Sigmoid colon (tissue), 7 donors: Measurements from ENCODE around the gene IRF6. TPM values are rescaled to one million over a fixed set of nuclear protein-coding genes. Genes with fewer than 3 reads are reported as not detected.

Experiments
- DNase-seq: peaks from one replicate; pipeline ENCODE4 v3.0.0-alpha.2; 2019
- H3K27ac ChIP-seq, 4 donors: fragments of 200-600 bp; sonication (generic); one replicate each; pipeline ENCODE4 v1.5.1; 2016 to 2019; ENCODE audit warnings: mild to moderate bottlenecking in 1 of 4
- H3K27me3 ChIP-seq, 3 donors: fragments of 200-600 bp; sonication (generic); one replicate each; pipeline ENCODE4 v1.5.1; 2019; ENCODE audit warnings: mild to moderate bottlenecking in 1 of 3
- H3K36me3 ChIP-seq, 4 donors: fragments of 200-600 bp; sonication (generic); one replicate each; pipeline ENCODE4 v1.5.1; 2016 to 2019
- H3K4me1 ChIP-seq, 4 donors: fragments of 200-600 bp; sonication (generic); one replicate each; pipeline ENCODE4 v1.5.1; 2017 to 2019
- H3K4me3 ChIP-seq, 4 donors: fragments of 200-600 bp; sonication (generic); one replicate each; pipeline ENCODE4 v1.5.1; 2017 to 2019; ENCODE audit warnings: mild to moderate bottlenecking in 2 of 4, moderate library complexity in 1 of 4
- H3K9me3 ChIP-seq, 4 donors: fragments of 200-600 bp in 3 of 4; sonication (generic) in 3 of 4; one replicate each; pipeline versions ENCODE4 v1.5.1 to v1.6.1; 2013 to 2019
- CTCF ChIP-seq, 4 experiments: fragments of 450-650 bp in 3 of 4; fragments of 200-600 bp in 1 of 4; IDR thresholded peaks; one replicate each; pipeline ENCODE4 v1.5.1; 2016 to 2019; ENCODE audit warnings: antibody characterized with exemption in 4 of 4, mild to moderate bottlenecking in 3 of 4, moderate library complexity in 2 of 4
- EP300 ChIP-seq, 4 donors: sonication (generic); formaldehyde crosslinking; IDR thresholded peaks; one replicate each; pipeline ENCODE4 v1.6.1; 2017; ENCODE audit warnings: antibody characterized with exemption in 4 of 4
- POLR2A ChIP-seq, 2 donors: fragments of 450-650 bp; IDR thresholded peaks; one replicate each; pipeline ENCODE4 v1.6.1; 2016; ENCODE audit warnings: antibody characterized with exemption in 2 of 2, mild to moderate bottlenecking in 2 of 2, moderate library complexity in 2 of 2
- POLR2AphosphoS5 ChIP-seq, 4 donors: sonication (generic); formaldehyde crosslinking; IDR thresholded peaks; one replicate each; pipeline ENCODE4 v1.6.1; 2017; ENCODE audit warnings: antibody characterized with exemption in 4 of 4
- WGBS, 2 donors: extraction: QIAGEN DNeasy Blood & Tissue Kit; methylation state at CpG; one replicate each; pipeline ENCODE4 v1.1.7; 2013; 5-methylcytosine and 5-hydroxymethylcytosine counted together
- intact Hi-C: fragments of 100-400 bp; cut with DNase I; formaldehyde crosslinking; loops from one replicate; pipeline ENCODE4 v1.15.1; 2023
- polyA plus RNA-seq, 3 donors: library from polyadenylated mRNA; stranded (reverse); fragments of 200-250 nt; gene quantifications; one replicate each; pipeline ENCODE4 v1.2.3, GENCODE V29; 2013
- total RNA-seq, 4 donors: library from RNA; depleted of rRNA; stranded (reverse); fragments of >200 nt; gene quantifications; one replicate each; pipeline ENCODE4 v1.1.0, GENCODE V29; 2016
- donor health status: healthy with polysubstance abuse.
- donor health status: Bipolar disorder and iron deficiency.
- donor health status: healthy.

The IRF6 gene
- total and polyA plus RNA-seq, 7 donors = 0.28 to 58.5 (median 1.1) TPM

- Histone ChIP-seq H3K36me3 (no peaks in the 10 kb centered on the region), H3K4me1 (peaks cover 0 to 37% (median 30%) of the 10 kb centered on the region in 4 donors), H3K9me3 (no peaks in the 10 kb centered on the region), H3K27me3 (no peaks in the 10 kb centered on the region), H3K4me3 (no peak overlapping the region), H3K27ac (peak overlapping the region in 1 of 4 donors; percentile 81)
- no peak for TF ChIP-seq POLR2AphosphoS5 (IDR thresholded peaks at IDR 0.05)
- no peak for TF ChIP-seq EP300 (IDR thresholded peaks at IDR 0.05)
- no peak for TF ChIP-seq POLR2A (IDR thresholded peaks at IDR 0.05)
- TF ChIP-seq CTCF (IDR thresholded peaks at IDR 0.05) = no peak
- DNase-seq = no peak
- intact Hi-C loops = loop anchor here (2.0 to 10.0 kb wide), 2 partner anchors 17 to 57 kb away; partner anchors contain the start of genes C1orf74 and UTP25
These were observed 38.2 kb downstream of the IRF6 start for GRCh38 chr1:209767706-209768105.

DNA sequence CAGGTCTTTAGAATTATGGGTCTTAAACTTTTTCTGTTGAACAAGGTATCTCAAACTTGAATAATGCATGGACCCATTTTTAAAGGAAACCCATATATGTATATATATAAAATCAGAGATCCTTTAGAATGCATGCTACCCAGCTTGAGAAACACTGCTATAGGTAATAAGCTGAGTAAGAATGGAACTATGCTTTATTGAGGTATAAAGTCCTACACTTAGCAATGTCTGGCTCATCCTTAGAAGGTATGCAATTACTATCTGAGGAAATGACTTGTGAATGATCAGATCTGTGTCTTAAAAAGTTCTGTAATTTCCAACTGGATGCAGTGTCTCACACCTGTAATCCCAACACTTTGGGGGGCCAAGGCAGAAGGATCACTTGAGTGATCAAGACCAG is 38.8 kb downstream of the IRF6 start:
- peaks cover 0 to 35% (median 29%) of the 10 kb centered on the region in 4 donors for H3K4me1 ChIP-seq
- H3K36me3 ChIP-seq = no peaks in the 10 kb centered on the region
- TF ChIP-seq POLR2AphosphoS5 (IDR thresholded peaks at IDR 0.05) (no peak), EP300 (IDR thresholded peaks at IDR 0.05) (no peak), CTCF (IDR thresholded peaks at IDR 0.05) (no peak), POLR2A (IDR thresholded peaks at IDR 0.05) (no peak)

DNA sequence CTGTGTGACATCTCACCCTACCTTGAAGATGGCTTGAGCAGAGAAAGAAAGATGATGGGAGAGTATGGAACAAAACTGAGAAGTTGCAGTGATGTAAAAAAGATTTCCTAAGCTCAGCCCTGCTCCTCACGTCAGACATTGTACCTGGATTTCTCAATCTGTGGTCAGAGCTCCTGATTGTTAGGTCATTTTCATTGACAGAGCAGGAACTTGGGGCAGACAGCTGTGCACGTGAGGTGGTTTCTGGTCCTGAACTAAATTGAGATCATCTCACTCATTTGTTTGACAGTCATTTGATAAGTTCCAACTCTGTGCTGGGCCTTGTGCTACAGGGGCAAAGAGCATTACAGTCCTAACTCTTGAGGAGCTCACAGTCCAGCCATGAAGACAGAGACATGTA is 39.9 kb downstream of the IRF6 start:
- H3K4me3 ChIP-seq = no peak overlapping the region
- TF ChIP-seq POLR2A (IDR thresholded peaks at IDR 0.05) (no peak), EP300 (IDR thresholded peaks at IDR 0.05) (no peak), POLR2AphosphoS5 (IDR thresholded peaks at IDR 0.05) (no peak), CTCF (IDR thresholded peaks at IDR 0.05) (no peak)
- peaks cover 0 to 32% (median 27%) of the 10 kb centered on the region in 4 donors for H3K4me1 ChIP-seq
- no peaks in the 10 kb centered on the region for H3K9me3 ChIP-seq
- no peak overlapping the region for H3K27ac ChIP-seq
- no peaks in the 10 kb centered on the region for H3K36me3 ChIP-seq
- no peaks in the 10 kb centered on the region for H3K27me3 ChIP-seq
- WGBS, 2 donors = 64 to 79% methylated on average over 2 of the region's 2 CpGs
- intact Hi-C loops = loop anchor here (10.0 kb wide), 1 partner anchor 59 kb away; the partner anchor contains the start of gene UTP25
- DNase-seq = no peak

More for the DNA sequence above, 38.8 kb downstream of the IRF6 start:
- DNase-seq = no peak
- intact Hi-C loops = loop anchor here (10.0 kb wide), 1 partner anchor 58 kb away; the partner anchor contains the start of gene UTP25
- H3K4me3 ChIP-seq = no peak overlapping the region
- no peaks in the 10 kb centered on the region for H3K9me3 ChIP-seq
- H3K27me3 ChIP-seq = no peaks in the 10 kb centered on the region
- H3K27ac ChIP-seq = no peak overlapping the region

- Histone ChIP-seq H3K36me3 (no peaks in the 10 kb centered on the region), H3K4me1 (no peaks in the 10 kb centered on the region), H3K27ac (no peak overlapping the region), H3K27me3 (no peaks in the 10 kb centered on the region), H3K4me3 (no peak overlapping the region), H3K9me3 (no peaks in the 10 kb centered on the region)
- no peak for DNase-seq
- no peak for TF ChIP-seq CTCF (IDR thresholded peaks at IDR 0.05)
- TF ChIP-seq POLR2A (IDR thresholded peaks at IDR 0.05) = no peak
- no peak for TF ChIP-seq EP300 (IDR thresholded peaks at IDR 0.05)
- TF ChIP-seq POLR2AphosphoS5 (IDR thresholded peaks at IDR 0.05) = no peak
- intact Hi-C loops = loop anchor here (10.0 kb wide), 1 partner anchor 64 kb away; the partner anchor contains the start of gene UTP25
These were observed 44.8 kb downstream of the IRF6 start for GRCh38 chr1:209761011-209761635.
